NCI-H1694 treated with DMSO at 0.1 percent for 48 hours (cell line): ENCODE data around the gene ANAPC1.
"Not testable (repeated sequence)": the region's sequence is repeated elsewhere in the genome, so short reads cannot be mapped to it uniquely, and the experiment has no call there.

Experiments
- DNase-seq: peaks from one replicate; lab custom pipeline; 2025; lab: John Stamatoyannopoulos, UW

The ANAPC1 gene

GRCh38 chr2:111729812-111730458 is 154.1 kb downstream of the ANAPC1 start:
- not testable (repeated sequence) for DNase-seq

DNA sequence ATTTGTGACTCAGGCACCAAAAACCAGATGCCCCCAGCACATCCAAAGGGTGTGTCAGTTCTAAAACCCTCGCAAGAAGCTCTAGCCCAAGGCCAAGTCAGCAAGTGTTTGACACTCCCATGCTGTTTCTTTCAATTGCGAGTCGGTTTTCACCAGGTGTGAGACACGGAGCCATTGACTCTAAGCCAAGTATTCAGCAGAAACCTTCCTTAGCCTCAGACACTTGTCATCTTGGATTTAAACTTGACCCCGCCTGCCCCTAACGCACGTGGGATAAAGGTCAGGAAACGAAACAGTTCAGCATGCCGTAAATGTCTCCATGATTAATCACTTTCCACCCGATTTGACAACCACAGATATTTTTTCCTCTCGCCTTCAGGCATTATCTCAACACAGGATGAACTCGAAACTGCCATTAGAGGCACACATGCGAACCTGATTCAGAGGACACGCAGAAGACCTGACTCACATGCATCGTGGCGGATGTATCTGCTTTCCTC is 156.3 kb downstream of the ANAPC1 start:
- not testable (repeated sequence) for DNase-seq

- DNase-seq = not testable (repeated sequence)
Measured at GRCh38 chr2:111725742-111726141, 158.3 kb downstream of the ANAPC1 start.

GRCh38 chr2:111719610-111720009 is 164.4 kb downstream of the ANAPC1 start:
- DNase-seq = not testable (repeated sequence)
